Skeletal muscle cell (primary cell): Measurements from ENCODE around the gene GLYATL3.

Source experiments
- DNase-seq: peaks from one replicate; pipeline ENCODE4 v3.0.0-alpha.2; 2010; ENCODE audit warnings: low read depth
- H3K4me3 ChIP-seq: 2 replicates; pipeline ENCODE4 v1.5.1; 2011; ENCODE audit warnings: low read depth, mild to moderate bottlenecking, control low read depth, low read length, moderate library complexity

GLYATL3 gene

GRCh38 chr6:49513153-49513989 lies 13.6 kb downstream of the GLYATL3 start:
- no peak for DNase-seq
- H3K4me3 ChIP-seq, result no peak overlapping the region

GRCh38 chr6:49514571-49515484 lies 15.1 kb downstream of the GLYATL3 start:
- no peak for DNase-seq
- H3K4me3 ChIP-seq, result no peak overlapping the region

DNA sequence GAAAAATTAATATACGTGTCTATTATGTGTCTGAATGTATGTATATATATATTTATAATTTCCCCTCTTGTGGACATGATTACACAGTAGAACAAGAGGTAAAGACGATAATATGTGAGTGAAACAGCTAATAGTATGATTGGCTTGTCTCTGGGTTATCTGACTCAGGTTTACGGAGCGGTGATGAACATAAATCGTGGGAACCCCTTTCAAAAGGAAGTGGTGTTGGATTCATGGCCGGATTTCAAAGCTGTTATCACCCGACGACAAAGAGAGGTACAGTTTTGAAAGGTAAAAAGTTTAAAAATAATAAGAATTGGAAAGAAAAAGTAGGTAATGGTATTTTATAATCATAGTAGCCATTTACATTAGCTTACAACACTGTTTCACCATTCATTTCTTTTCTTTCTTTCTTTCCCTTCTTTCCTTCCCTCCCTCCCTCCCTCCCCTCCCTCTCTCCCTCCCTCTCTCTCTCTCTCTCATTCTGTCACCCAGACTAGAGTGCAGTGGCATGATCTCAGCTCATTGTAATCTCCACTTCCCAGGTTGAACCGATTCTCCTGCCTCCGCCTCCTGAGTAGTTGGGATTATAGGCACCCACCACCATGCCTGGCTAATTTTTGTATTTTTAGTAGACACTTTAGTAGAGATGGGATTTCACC lies 15.9 kb downstream of the GLYATL3 start:
- DNase-seq, result no peak
- no peak overlapping the region for H3K4me3 ChIP-seq

DNA sequence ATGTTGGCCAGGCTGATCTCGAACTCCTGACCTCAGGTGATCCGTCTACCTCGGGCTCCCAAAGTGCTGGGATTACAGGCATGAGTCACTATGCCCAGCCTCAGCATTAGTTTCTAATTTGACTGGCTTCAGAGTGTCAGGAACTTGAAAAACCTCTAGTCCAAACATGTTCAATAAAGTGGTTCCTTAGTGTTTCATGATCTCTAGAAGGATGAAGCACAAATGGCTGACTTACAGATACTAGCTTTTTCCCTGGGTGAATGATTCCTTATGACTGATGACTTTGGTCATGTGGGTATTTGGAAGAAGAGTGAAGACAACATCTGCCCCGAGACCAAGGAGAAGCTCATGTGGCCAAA lies 16.4 kb downstream of the GLYATL3 start:
- no peak overlapping the region for H3K4me3 ChIP-seq
- DNase-seq, result no peak

GRCh38 chr6:49517919-49518318 lies 18.2 kb downstream of the GLYATL3 start:
- no peak overlapping the region for H3K4me3 ChIP-seq

DNA sequence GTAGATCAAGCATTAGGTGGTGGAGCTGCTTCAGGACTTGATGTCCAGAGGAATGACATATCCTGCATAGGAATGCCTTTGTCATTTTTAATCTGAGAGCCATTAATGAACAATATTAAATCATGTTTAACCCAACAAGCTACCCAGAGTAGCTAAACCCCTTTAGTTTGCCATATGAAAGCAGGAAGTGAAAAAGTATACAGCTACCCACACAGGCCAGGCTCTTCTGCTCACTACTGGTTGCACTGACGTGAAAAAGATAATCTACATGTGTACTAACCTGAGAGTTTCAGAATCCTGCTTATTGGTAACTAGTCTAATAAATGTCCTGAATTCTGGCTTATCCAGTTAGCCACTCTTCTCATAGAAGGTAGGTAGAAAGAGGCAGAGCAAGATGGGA lies 19.9 kb downstream of the GLYATL3 start:
- no peak overlapping the region for H3K4me3 ChIP-seq

More at GRCh38 chr6:49517919-49518318, 18.2 kb downstream of the GLYATL3 start:
- DNase-seq, result no peak

DNA sequence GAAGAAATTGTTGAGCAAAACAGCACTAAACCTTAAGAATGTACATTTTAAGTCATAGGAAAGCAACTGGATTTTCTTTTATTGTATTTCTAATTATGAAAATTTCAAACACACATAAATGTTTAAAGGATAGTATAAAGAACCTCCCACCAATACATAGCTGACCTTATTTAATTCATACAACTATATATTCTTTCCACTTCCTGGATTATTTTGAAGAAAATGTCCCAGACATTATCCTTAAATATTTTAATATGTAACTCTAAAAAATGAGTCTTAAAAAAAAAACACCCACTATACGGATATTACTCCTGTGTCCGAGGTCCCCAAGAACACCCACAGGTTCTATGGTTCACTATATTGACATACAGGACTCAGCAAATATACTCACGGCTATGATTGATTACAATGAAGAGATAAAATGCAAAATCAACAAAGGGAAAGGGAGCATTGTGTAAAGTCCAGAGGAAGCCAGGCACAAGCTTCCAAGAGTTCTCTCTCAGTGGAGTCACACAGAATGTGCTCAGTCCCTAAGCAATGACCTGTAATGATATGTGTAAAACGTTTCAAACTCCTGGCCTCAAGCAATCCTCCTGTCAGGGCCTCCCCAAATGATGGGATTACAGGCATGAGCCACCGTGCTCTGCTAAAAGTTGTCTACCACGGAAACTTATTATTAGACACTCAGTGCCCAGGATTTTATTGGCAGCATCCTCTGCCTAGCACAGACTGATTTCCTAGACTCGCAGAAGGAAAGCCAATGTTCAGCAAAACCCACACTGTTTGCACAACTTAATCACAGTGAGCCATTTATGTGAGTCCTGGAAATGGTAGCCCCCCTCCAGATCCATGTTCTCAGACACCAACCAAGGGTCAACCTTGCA lies 23.2 kb downstream of the GLYATL3 start:
- no peak for DNase-seq
- H3K4me3 ChIP-seq, result no peak overlapping the region

More for the DNA sequence above, 19.9 kb downstream of the GLYATL3 start:
- DNase-seq, result no peak

DNA sequence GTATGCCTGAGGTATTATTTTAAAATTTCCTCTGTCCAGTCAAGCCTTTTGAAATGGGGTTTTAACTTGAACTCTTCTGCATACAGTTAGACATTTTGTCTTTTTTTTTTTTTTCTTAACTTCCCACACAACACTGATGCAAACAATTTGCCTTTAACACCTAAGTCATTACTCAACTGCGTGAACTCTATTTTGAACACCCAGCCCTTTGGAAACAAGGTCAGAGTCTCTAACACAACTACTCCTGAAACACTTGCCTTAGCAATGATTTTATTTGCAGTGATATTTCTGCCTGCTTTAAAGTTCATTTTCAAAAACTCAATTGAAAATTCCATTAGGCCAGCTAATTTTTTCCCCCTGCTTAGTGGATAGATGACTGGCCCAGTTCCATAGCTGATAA lies 24.2 kb downstream of the GLYATL3 start:
- no peak overlapping the region for H3K4me3 ChIP-seq
- DNase-seq, result no peak

DNA sequence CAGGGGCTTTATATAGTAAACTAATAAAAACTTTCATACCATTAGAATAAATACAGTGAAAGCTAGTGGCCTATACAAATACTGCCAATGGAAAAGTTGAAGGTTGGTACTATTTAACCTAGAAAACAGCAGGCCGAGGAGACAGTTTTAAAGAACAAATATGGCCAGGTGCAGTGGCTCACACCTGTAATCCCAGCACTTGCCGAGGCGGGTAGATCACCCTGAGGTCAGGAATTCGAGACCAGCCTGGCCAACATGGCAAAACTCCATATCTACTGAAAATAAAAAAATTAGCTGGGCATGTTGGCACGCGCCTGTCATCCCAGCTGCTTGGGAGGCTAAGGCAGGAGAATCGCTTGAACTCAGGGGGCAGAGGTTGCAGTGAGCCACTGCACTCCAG lies 24.8 kb downstream of the GLYATL3 start:
- no peak overlapping the region for H3K4me3 ChIP-seq
- DNase-seq, result no peak

DNA sequence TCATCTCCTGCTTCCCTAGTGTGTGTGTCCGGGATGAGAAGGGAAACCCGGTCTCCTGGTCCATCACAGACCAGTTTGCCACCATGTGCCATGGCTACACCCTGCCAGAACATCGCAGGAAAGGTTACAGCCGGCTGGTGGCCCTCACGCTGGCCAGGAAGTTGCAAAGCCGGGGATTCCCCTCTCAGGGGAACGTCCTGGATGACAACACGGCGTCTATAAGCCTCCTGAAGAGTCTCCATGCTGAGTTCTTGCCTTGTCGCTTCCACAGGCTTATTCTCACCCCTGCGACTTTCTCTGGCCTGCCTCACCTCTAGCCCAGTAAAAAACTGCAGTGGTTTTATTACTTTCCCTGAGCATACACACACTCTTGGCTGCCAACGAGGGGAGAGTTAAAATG lies 26.9 kb downstream of the GLYATL3 start:
- no peak overlapping the region for H3K4me3 ChIP-seq
- DNase-seq, result no peak

- no peak for DNase-seq
- no peak overlapping the region for H3K4me3 ChIP-seq
These were observed 27.6 kb downstream of the GLYATL3 start for GRCh38 chr6:49527320-49527719.

DNA sequence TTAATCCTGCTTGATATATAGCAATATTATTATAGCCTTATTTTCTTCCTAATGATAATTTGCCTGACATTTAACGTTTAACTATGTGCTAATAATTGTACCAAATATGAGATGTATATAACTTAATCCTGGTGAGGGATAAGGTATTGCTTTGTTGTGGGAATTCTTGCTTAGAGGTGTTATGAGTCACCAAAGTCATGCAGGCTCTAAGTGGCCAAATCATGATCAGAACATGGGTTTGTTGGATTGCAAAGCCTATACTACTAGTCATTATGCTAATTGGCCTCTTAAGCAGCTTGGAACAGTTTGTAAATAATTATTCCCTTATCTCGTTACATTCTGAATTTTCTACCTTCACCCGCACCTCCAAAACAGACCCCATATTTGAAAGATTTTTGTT lies 28.8 kb downstream of the GLYATL3 start:
- H3K4me3 ChIP-seq, result no peak overlapping the region
- DNase-seq, result no peak

DNA sequence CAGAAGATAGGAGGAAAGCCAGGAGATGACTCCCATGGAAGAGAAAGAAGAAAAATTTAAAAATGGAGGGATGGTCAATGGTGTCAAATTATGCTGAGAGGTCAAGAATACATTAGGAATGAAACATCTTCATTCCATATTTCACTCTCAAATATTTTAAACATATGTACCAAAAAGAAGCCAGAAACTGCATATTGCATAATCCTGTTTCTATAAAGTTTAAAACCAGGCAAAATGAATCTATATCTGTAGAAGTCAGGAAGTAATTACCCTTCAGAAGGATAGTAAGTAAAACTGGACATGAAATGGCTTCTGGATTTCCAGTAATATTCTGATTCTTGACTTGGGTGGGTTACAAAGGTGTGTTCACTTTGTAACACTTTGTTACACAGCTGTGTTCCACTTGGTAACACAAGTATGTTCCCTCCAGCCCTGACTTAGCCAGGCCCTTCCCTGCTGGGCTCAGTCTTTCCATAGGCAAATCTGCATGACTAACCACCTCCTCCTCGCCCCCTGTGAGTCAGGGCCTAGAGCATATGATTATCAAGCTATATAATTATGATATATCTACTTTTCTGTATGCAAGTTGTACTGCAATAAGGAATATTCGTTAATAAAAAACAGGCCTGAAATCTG lies 30.5 kb downstream of the GLYATL3 start:
- no peak overlapping the region for H3K4me3 ChIP-seq
- DNase-seq, result no peak

- DNase-seq, result no peak
- no peak overlapping the region for H3K4me3 ChIP-seq
These were observed 32.2 kb downstream of the GLYATL3 start for GRCh38 chr6:49531774-49532569.

DNA sequence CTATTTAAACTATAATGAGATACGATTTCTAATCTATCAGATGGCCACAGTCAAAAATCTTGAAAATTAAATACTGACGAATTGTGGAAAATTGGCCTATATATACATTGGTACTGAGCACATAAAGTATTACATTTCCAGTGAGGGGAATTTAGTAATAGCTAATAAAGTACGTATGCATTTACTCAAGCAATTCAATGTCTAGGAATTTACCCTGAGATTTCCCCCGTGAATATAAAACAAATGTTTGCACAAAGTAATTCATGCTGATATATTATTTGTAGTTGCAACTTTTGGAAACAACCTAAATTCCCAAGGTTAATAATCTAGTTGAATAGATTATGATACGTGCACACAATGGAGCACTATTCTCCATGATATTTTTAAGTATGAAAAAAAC lies 36.1 kb downstream of the GLYATL3 start:
- no peak overlapping the region for H3K4me3 ChIP-seq
- DNase-seq, result no peak

- no peak for DNase-seq
- H3K4me3 ChIP-seq, result no peak overlapping the region
These were observed 39.4 kb downstream of the GLYATL3 start for GRCh38 chr6:49539102-49539501.

GRCh38 chr6:49540614-49541013 lies 40.9 kb downstream of the GLYATL3 start:
- DNase-seq, result no peak
- no peak overlapping the region for H3K4me3 ChIP-seq

DNA sequence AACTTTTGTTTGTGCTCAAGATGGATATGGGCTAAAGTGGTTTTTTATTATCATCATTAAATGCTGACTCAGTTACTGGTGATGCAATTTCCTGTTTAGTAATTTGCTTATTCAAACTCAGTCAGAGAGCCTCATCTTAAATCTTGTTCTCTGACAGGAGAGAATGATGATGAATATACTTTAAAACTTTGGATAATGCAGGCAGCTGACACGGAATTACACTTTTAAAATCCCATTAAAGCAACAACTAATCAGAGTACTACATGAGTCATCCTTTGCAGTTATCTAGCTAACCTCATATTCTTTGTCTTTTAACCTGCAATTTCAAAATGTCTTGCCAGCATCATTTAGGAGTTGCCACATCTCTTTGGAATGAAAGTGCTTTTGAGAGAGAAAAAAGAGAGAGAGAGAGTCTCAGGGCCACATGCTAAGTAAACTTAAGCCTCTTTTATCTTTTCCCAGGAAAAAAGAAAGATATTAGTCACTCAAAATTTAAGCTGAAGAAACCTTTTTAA lies 41.5 kb downstream of the GLYATL3 start:
- DNase-seq, result peak; percentile 88
- no peak overlapping the region for H3K4me3 ChIP-seq
